Type B pancreatic cell (in vitro differentiated cells): Measurements from ENCODE around the gene HPN. TPM values are rescaled to one million over a fixed set of nuclear protein-coding genes. Genes with fewer than 3 reads are reported as not detected.
A peak's percentile ranks its signal among the peaks of the same experiment; 100 is the strongest.
"Not testable (repeated sequence)": the region's sequence is repeated elsewhere in the genome, so short reads cannot be mapped to it uniquely, and the experiment has no call there.

Experiments used
- DNase-seq: peaks from one replicate; pipeline ENCODE4 v3.0.0; 2021; ENCODE audit warnings: mixed read lengths; ENCODE audit not compliant: unreplicated experiment; ENCODE audit errors: extremely low spot score
- H3K27ac Mint-ChIP-seq: 2 replicates; pipeline ENCODE4 v1.8.0; 2021; ENCODE audit warnings: mild to moderate bottlenecking, mixed read lengths
- H3K27me3 Mint-ChIP-seq: 2 replicates; pipeline ENCODE4 v1.8.0; 2021; ENCODE audit warnings: mixed read lengths
- H3K36me3 Mint-ChIP-seq: 2 replicates; pipeline ENCODE4 v1.8.0; 2021; ENCODE audit warnings: mixed read lengths
- H3K4me1 Mint-ChIP-seq: one replicate; pipeline ENCODE4 v1.8.0; 2021; ENCODE audit warnings: mixed read lengths; ENCODE audit not compliant: unreplicated experiment
- H3K4me3 Mint-ChIP-seq: 2 replicates; pipeline ENCODE4 v1.8.0; 2021; ENCODE audit warnings: mild to moderate bottlenecking, mixed read lengths
- H3K9me3 Mint-ChIP-seq: 2 replicates; pipeline ENCODE4 v1.8.0; 2021; ENCODE audit warnings: mixed read lengths
- CTCF ChIP-seq: fragments of 200-600 bp; sonication (generic); conservative IDR thresholded peaks from 2 replicates; pipeline ENCODE4 v1.5.0; 2021; ENCODE audit warnings: antibody characterized with exemption, mild to moderate bottlenecking
- long read RNA-seq: library from polyadenylated mRNA; unstranded; transcript quantifications from one replicate; pipeline ENCODE4 v2.0.0, GENCODE V29; 2020
- total RNA-seq: library from RNA; stranded (reverse); gene quantifications from 2 replicates; pipeline ENCODE4 v1.2.1, GENCODE V29; 2021; ENCODE audit warnings: low replicate concordance

HPN gene
- 15.1 and 17.1 TPM in 2 replicates for total RNA-seq
- long read RNA-seq, partial matches to known transcripts: 11 of 18 reads
- long read RNA-seq, other reads (novel, unspliced or antisense): 7 of 18 reads

GRCh38 chr19:35041548-35042055 is at the start of gene HPN:
TSS of gene HPN (plus strand) at chr19:35041721. CDS start at chr19:35042507, 786 bp downstream.
- Mint-ChIP-seq H3K9me3 (no peaks in the 10 kb centered on the region), H3K27ac (peak within 1 kb of the TSS; percentile 58), H3K36me3 (no peaks in the 10 kb centered on the region), H3K4me1 (peaks cover 20% of the 10 kb centered on the region), H3K27me3 (no peaks in the 10 kb centered on the region), H3K4me3 (peak within 1 kb of the TSS; percentile 73)
- no peak for DNase-seq
- no peak for TF ChIP-seq CTCF

DNA sequence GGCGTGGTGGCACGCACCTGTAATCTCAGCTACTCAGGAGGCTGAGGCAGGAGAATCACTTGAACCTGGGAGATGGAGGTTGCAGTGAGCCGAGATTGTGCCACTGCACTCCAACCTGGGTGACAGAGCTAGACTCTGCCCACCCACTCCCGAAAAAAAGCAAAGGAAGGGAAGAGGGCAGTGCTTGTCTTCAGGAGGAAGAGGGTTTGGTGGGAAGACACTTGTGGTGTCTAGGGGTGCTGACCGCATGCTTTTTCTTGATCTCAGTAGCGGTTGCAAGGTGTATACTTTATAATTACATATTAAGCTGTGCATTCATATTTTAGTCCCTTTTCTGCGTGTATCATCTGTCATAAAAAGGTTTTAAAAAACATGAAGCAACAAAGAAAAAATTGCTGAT is 48.9 kb upstream of the HPN start:
- H3K4me3 Mint-ChIP-seq, H3K4me1 Mint-ChIP-seq, DNase-seq, H3K27me3 Mint-ChIP-seq, H3K36me3 Mint-ChIP-seq, H3K27ac Mint-ChIP-seq, H3K9me3 Mint-ChIP-seq: not testable (repeated sequence)

GRCh38 chr19:34994286-34994642 is 47.3 kb upstream of the HPN start:
- TF ChIP-seq CTCF: no peak
- Mint-ChIP-seq H3K9me3 (no peaks in the 10 kb centered on the region), H3K4me1 (peaks cover 13% of the 10 kb centered on the region), H3K4me3 (no peak overlapping the region), H3K27ac (no peak overlapping the region), H3K27me3 (peaks cover 7% of the 10 kb centered on the region), H3K36me3 (no peaks in the 10 kb centered on the region)
- DNase-seq: no peak

DNA sequence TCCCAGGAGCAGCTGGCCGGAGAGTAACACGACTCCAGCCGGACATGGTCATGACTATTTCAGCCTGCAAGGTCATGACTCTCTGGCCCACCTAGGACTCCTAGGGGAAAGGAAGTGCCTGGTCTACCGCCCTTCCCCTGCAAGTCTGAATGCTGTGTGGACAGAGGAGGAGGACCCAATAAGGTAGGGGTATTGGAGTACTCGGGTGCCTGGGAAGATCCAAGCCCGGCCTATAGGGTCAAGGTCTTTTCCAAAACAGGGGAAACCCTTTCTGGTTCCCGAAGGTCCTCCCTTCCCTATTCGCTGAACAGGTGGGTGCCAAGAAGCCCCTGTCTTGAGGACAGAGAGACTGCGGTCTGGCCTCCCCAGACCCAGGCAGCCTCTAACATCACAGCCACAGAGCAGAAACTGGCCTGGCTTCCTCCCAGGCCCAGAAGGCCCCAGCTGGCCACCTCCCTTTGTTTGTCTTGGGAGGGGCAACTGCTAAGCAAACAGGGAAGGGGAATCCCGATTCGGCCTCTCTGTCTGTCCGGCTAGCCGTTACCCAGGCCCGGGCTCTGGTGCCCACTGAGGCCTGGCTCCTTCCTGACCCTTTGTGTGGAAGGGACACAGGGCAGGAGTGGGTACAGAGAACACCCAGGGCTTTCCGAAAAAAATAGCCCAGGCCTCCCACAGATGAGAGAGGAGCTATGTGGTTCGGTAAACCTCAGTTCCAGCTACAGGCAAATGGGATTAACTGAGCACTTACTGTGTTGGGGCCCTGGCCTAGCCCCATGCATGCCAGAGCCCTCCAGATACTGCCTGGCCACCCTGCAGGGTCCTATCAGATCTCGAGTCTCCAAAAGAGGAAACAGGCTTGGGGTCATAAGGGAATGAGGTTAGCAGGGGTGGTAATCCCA is 46.6 kb upstream of the HPN start:
- no peak overlapping the region for H3K4me3 Mint-ChIP-seq
- no peak for DNase-seq

DNA sequence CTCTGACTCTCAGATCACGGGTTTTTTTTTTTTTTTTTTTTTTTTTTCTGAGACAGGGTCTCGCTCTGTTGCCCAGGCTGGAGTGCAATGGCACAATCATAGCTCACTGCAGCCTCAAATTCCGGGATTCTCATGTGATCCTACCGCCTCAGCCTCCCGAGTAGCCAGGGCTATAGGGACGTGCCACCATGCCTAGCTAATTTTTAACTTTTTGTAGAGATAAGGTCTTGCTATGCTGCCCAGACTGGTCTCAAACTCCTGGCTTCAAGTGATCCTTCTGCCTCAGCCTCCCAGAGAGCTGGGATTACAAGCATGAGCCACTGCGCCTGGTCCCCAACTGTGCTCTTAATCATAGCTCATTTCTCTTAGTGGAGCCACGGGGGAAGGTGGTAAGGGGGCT is 46.0 kb upstream of the HPN start:
- peaks cover 15% of the 10 kb centered on the region for H3K4me1 Mint-ChIP-seq
- H3K36me3 Mint-ChIP-seq: no peaks in the 10 kb centered on the region
- H3K27ac Mint-ChIP-seq: no peak overlapping the region
- no peak overlapping the region for H3K4me3 Mint-ChIP-seq
- no peak for DNase-seq
- TF ChIP-seq CTCF: no peak
- H3K9me3 Mint-ChIP-seq: no peaks in the 10 kb centered on the region
- peaks cover 3% of the 10 kb centered on the region for H3K27me3 Mint-ChIP-seq

More for the DNA sequence above, 46.6 kb upstream of the HPN start:
- Mint-ChIP-seq H3K27me3 (peaks cover 6% of the 10 kb centered on the region), H3K4me1 (peaks cover 15% of the 10 kb centered on the region), H3K27ac (no peak overlapping the region), H3K36me3 (no peaks in the 10 kb centered on the region), H3K9me3 (no peaks in the 10 kb centered on the region)
- TF ChIP-seq CTCF: no peak

DNA sequence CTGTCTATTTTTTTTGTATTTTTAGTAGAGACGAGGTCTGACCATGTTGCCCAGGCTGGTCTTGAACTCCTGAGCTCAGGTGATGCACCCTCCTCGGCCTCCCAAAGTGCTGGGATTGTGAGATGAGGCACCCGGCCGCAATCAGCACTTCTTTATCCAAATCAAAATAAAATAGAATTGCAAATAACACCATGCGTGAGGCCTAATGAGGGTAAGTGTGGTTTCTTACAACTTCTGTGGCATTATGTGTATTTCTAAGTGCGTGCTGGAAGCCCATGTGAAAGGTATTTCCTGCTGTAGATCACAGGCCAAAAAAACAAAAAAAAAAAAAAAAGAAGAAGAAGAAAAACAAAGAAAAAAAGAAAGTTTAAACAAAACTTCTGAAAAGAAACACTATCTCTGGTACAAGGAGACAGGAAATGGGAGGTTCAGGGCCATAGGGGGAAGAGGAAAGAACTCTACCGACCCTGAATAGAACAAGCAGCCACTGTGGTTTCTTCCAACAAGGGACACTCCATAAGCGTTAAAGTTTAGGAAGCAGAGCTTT is 44.4 kb upstream of the HPN start:
- TF ChIP-seq CTCF: no peak
- H3K4me1 Mint-ChIP-seq: peaks cover 19% of the 10 kb centered on the region
- no peaks in the 10 kb centered on the region for H3K9me3 Mint-ChIP-seq
- H3K4me3 Mint-ChIP-seq: peak overlapping the region; percentile 74
- H3K27me3 Mint-ChIP-seq: no peaks in the 10 kb centered on the region
- H3K36me3 Mint-ChIP-seq: no peaks in the 10 kb centered on the region
- H3K27ac Mint-ChIP-seq: no peak overlapping the region
- no peak for DNase-seq

- H3K9me3 Mint-ChIP-seq, H3K27me3 Mint-ChIP-seq, DNase-seq, H3K36me3 Mint-ChIP-seq, H3K27ac Mint-ChIP-seq: not testable (repeated sequence)
- Mint-ChIP-seq H3K4me3 (peak overlapping the region; percentile 89), H3K4me1 (peaks cover 29% of the 10 kb centered on the region)
Observed at GRCh38 chr19:34998224-34998623, 43.3 kb upstream of the HPN start.
